ENCODE data around the gene KRTAP27-1.

- TF ChIP-seq CTCF (IDR thresholded peaks at IDR 0.05) (no peak), POLR2A (IDR thresholded peaks at IDR 0.05) (no peak), POLR2AphosphoS5 (IDR thresholded peaks at IDR 0.05) (no peak)
Observed at GRCh38 chr21:30289215-30289614, 48.3 kb downstream of the KRTAP27-1 start, which contains the start of gene KRTAP25-1.

Measured in breast epithelium (tissue), 3 donors.